Testis (tissue), 3 donors: ENCODE measurements around the gene MCHR2. TPM values are rescaled to one million over a fixed set of nuclear protein-coding genes. Genes with fewer than 3 reads are reported as not detected.

Source experiments
- DNase-seq: peaks from one replicate; pipeline ENCODE4 v3.0.0-alpha.2; 2019
- H3K27ac ChIP-seq, 2 donors: fragments of 200-600 bp; sonication (generic); one replicate each; pipeline ENCODE4 v1.5.1; 2019
- H3K27me3 ChIP-seq: fragments of 200-600 bp; sonication (generic); one replicate; pipeline ENCODE4 v1.5.1; 2019
- H3K36me3 ChIP-seq: fragments of 200-600 bp; sonication (generic); one replicate; pipeline ENCODE4 v1.5.1; 2017; ENCODE audit warnings: low read depth; ENCODE audit errors: missing control alignments
- H3K4me1 ChIP-seq: fragments of 200-600 bp; sonication (generic); one replicate; pipeline ENCODE4 v1.5.1; 2019
- H3K4me3 ChIP-seq, 2 donors: fragments of 200-600 bp; sonication (generic); one replicate each; pipeline ENCODE4 v1.5.1; 2017 to 2019
- H3K9me3 ChIP-seq: fragments of 200-600 bp; sonication (generic); one replicate; pipeline ENCODE4 v1.5.1; 2017
- POLR2A ChIP-seq: fragments of 450-650 bp; IDR thresholded peaks from one replicate; pipeline ENCODE4 v1.6.1; 2017; ENCODE audit warnings: antibody characterized with exemption, mild to moderate bottlenecking, moderate library complexity
- WGBS, 2 donors: methylation state at CpG; one replicate each; pipeline ENCODE4 v1.1.5; 2018; 5-methylcytosine and 5-hydroxymethylcytosine counted together
- intact Hi-C: fragments of 100-400 bp; cut with DNase I; formaldehyde crosslinking; loops from one replicate; pipeline ENCODE4 v1.15.1; 2023; ENCODE audit warnings: low total_unique reads
- polyA plus RNA-seq: library from polyadenylated mRNA; stranded (reverse); fragments of 350-450 nt; fragmentation: Illumina TruSeq; extraction: RNeasy Lipid Tissue Mini Kit (QIAGEN cat#74804); gene quantifications from one replicate; pipeline ENCODE4 v1.2.3, GENCODE V29; 2014; ENCODE audit warnings: low read depth, low replicate concordance; ENCODE audit not compliant: insufficient read depth
- total RNA-seq, 2 donors: library from RNA; depleted of rRNA; stranded (reverse); fragments of >200 nt; gene quantifications; one replicate each; pipeline ENCODE4 v1.2.3, GENCODE V29; 2016
- TF ChIP-seq, protein P1 (sequence below), 3 experiments: fragments of 450-650 bp in 2 of 3; fragments of 200-600 bp in 1 of 3; sonication (generic) in 1 of 3; IDR thresholded peaks; one replicate each; pipeline ENCODE4 v1.5.1; 2016 to 2019; ENCODE audit warnings: antibody characterized with exemption in 3 of 3, mild to moderate bottlenecking in 2 of 3, moderate library complexity in 1 of 3

MCHR2 gene
- total and polyA plus RNA-seq, 3 donors from 2014 or later, result 0.31 to 0.83 TPM; not detected in 1

DNA sequence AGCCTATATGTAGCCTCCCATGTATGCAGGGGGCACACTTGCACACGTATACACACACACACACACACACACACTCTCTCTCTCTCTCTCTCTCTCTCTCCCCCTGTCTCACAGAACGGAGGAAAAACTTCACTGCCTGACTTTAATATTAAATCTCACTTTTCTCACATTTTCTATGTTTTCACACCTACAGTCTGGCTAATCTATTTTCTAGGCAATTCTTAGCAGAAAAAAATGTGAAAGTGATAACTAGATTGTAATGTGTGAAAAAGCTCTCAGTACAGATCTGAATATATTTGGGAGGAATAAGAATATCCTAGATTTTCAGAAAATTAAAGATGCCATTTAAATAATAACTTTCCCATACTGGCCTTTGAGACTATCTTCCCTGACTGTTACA is 120.9 kb downstream of the MCHR2 start:
- H3K4me3 ChIP-seq, result no peak overlapping the region
- no peaks in the 10 kb centered on the region for H3K4me1 ChIP-seq
- H3K27ac ChIP-seq, result no peak overlapping the region
- TF ChIP-seq POLR2A, result no peak
- TF ChIP-seq, protein P1, sequence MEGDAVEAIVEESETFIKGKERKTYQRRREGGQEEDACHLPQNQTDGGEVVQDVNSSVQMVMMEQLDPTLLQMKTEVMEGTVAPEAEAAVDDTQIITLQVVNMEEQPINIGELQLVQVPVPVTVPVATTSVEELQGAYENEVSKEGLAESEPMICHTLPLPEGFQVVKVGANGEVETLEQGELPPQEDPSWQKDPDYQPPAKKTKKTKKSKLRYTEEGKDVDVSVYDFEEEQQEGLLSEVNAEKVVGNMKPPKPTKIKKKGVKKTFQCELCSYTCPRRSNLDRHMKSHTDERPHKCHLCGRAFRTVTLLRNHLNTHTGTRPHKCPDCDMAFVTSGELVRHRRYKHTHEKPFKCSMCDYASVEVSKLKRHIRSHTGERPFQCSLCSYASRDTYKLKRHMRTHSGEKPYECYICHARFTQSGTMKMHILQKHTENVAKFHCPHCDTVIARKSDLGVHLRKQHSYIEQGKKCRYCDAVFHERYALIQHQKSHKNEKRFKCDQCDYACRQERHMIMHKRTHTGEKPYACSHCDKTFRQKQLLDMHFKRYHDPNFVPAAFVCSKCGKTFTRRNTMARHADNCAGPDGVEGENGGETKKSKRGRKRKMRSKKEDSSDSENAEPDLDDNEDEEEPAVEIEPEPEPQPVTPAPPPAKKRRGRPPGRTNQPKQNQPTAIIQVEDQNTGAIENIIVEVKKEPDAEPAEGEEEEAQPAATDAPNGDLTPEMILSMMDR (IDR thresholded peaks at IDR 0.05), result no peak
- no peaks in the 10 kb centered on the region for H3K36me3 ChIP-seq
- DNase-seq, result no peak
- no peaks in the 10 kb centered on the region for H3K27me3 ChIP-seq
- no peaks in the 10 kb centered on the region for H3K9me3 ChIP-seq
- intact Hi-C loops, result no loop called here
- WGBS, 2 donors, result 75 to 85% methylated on average over 2 of the region's 2 CpGs

DNA sequence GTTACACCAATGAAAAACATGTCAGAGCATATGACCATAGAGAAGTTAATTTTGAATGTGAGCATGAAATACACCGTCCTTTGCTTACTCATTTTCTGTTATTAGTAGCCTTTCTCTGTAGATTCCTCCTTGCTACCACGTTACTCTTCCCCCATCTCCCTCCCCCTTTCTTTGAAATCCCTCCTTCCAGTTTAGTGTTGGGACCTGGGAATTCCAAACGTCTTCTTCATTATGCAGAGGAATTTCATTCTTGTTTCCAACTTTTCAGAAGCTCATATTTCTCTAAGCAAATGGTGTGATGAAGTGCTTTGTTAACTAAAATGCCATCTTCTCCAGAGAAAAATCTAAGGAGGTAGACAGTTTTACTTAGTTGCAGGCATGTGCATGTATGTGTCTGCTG is 122.4 kb downstream of the MCHR2 start:
- no peaks in the 10 kb centered on the region for H3K27me3 ChIP-seq
- 54 to 60% methylated on average over 3 of the region's 3 CpGs for WGBS, 2 donors
- H3K9me3 ChIP-seq, result no peaks in the 10 kb centered on the region
- H3K4me1 ChIP-seq, result no peaks in the 10 kb centered on the region
- H3K27ac ChIP-seq, result no peak overlapping the region
- no peak overlapping the region for H3K4me3 ChIP-seq
- intact Hi-C loops, result no loop called here
- TF ChIP-seq, protein P1 (IDR thresholded peaks at IDR 0.05), result no peak
- TF ChIP-seq POLR2A, result no peak
- H3K36me3 ChIP-seq, result no peaks in the 10 kb centered on the region
- DNase-seq, result no peak
